A549 (cell line): ENCODE results near the gene ZFHX3.

ENCODE experiments used
- CTCF ChIP-seq: fragments of >200 bp; sonication (Bioruptor Twin); formaldehyde crosslinking; IDR thresholded peaks from 3 replicates; pipeline ENCODE4 v1.5.1; 2016
- EP300 ChIP-seq, 2 experiments: fragments of >200 bp; sonication (Bioruptor Twin); formaldehyde crosslinking; IDR thresholded peaks; 2 replicates in 1 of 2; 3 replicates in 1 of 2; pipeline ENCODE4 v1.6.1; 2016 to 2017
- KDM5A ChIP-seq: fragments of 200-600 bp; sonication (generic); IDR thresholded peaks from 2 replicates; pipeline ENCODE4 v1.6.1; 2016; ENCODE audit warnings: antibody characterized with exemption, mild to moderate bottlenecking
- RAD21 ChIP-seq, 2 experiments: fragments of >200 bp in 1 of 2; sonication (Bioruptor Twin) in 1 of 2; formaldehyde crosslinking in 1 of 2; IDR thresholded peaks in 1 of 2; conservative IDR thresholded peaks in 1 of 2; 2 replicates in 1 of 2; 3 replicates in 1 of 2; pipeline ENCODE4 v1.6.1; 2012 to 2018; ENCODE audit warnings: inconsistent platforms in 1 of 2
- TF ChIP-seq, protein P1 (sequence below): IDR thresholded peaks from 2 replicates; pipeline ENCODE4 v1.6.1; 2012
- TF ChIP-seq, protein P2 (sequence below): fragments of 200-600 bp; sonication (generic); IDR thresholded peaks from 2 replicates; pipeline ENCODE4 v1.6.1; 2016; ENCODE audit warnings: antibody characterized with exemption, mild to moderate bottlenecking, moderate library complexity

DNA sequence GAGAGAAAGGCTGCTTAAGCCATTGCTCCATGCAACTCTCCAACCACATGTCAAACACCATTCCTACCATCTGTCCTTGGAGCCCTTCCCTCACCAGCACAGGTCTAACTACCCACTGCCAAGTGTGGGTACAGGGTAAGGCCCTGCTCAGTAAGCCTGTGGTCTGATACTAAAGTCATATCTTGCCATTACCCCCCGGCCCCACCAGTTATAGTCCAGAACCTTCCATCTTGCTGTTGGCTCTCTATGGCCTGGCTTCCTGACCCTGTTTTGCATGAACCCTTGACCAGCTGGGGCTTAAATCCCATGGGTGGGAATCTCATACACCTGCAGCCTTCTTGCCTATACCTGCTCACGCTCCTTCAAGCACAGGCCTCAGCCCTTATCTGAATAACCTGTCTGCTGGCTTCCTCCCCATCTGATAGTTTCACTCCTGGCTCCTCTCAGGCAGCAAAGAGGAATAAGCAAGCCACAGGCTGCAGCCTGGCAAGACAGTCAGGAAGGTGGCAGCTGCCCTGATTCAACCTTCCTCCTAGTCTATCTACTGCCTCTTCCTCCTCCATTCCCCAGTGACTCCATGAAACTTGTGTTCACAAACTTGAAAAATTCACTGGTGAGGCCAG, 64.1 kb downstream of the ZFHX3 start:
- TF ChIP-seq EP300 (IDR thresholded peaks at IDR 0.05) (no peak), KDM5A (no peak), RAD21 (conservative IDR thresholded peaks at IDR 0.05 in 1 of 2, IDR thresholded peaks at IDR 0.05 in 1 of 2) (no peak), CTCF (no peak)
- TF ChIP-seq, protein P1, sequence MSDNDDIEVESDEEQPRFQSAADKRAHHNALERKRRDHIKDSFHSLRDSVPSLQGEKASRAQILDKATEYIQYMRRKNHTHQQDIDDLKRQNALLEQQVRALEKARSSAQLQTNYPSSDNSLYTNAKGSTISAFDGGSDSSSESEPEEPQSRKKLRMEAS, result no peak
- TF ChIP-seq, protein P2, sequence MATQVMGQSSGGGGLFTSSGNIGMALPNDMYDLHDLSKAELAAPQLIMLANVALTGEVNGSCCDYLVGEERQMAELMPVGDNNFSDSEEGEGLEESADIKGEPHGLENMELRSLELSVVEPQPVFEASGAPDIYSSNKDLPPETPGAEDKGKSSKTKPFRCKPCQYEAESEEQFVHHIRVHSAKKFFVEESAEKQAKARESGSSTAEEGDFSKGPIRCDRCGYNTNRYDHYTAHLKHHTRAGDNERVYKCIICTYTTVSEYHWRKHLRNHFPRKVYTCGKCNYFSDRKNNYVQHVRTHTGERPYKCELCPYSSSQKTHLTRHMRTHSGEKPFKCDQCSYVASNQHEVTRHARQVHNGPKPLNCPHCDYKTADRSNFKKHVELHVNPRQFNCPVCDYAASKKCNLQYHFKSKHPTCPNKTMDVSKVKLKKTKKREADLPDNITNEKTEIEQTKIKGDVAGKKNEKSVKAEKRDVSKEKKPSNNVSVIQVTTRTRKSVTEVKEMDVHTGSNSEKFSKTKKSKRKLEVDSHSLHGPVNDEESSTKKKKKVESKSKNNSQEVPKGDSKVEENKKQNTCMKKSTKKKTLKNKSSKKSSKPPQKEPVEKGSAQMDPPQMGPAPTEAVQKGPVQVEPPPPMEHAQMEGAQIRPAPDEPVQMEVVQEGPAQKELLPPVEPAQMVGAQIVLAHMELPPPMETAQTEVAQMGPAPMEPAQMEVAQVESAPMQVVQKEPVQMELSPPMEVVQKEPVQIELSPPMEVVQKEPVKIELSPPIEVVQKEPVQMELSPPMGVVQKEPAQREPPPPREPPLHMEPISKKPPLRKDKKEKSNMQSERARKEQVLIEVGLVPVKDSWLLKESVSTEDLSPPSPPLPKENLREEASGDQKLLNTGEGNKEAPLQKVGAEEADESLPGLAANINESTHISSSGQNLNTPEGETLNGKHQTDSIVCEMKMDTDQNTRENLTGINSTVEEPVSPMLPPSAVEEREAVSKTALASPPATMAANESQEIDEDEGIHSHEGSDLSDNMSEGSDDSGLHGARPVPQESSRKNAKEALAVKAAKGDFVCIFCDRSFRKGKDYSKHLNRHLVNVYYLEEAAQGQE, result no peak
